Choroid plexus epithelial cell (primary cell): ENCODE measurements around the gene NXPH1.

Experiments used
- DNase-seq: peaks from one replicate; pipeline ENCODE4 v3.0.0-alpha.2; 2010; ENCODE audit warnings: low read depth
- H3K4me3 ChIP-seq: 2 replicates; pipeline ENCODE4 v1.5.1; 2011; ENCODE audit warnings: low read depth, mild to moderate bottlenecking, control low read depth, low read length, moderate library complexity
- TF ChIP-seq, protein P1 (sequence below): conservative IDR thresholded peaks from 2 replicates; pipeline ENCODE4 v1.5.1; 2011; ENCODE audit warnings: low read depth, mild to moderate bottlenecking, control low read depth, inconsistent platforms, low read length, moderate library complexity

NXPH1 gene

DNA sequence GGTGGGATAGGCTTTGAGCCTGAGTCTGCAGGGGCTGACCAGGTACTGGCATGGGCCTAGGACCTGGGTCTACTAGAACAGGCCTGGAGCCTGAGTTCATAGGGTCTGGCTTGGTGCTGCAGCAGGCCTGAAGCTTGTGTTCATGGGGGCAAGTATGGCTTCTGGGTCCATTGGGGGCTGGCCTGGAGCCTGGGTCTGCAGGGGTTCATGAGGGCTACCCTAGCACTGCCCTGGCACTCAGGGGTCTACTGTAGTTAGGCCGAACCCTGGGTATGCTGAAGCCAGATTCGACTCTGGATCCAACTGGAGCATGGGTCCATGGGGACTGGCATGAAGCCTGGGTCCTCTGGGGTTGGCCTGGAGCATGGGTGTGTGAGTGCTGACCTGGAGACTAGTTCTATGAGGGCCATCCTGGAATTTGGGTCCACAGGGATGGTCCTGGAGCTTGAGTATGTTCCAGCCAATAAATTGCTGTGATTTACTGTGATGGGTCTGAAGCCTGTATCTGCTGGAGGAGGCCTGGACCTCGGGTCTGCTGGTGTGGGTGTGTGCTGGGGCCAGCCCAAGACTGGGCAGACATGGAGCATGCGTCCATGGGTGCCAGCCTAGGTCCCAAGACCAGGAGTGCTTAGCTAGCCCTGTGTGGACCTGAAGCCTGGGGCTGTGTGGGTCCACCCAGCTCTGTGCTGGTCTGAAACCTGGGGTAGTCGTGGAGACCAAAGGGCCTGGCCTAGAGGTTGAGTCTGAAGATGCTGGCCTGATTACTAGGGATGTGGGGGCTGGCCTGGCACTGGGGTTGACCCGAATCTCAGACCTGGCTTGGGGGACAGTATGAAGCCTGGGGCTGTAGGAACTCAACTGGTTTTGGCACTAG, 235.5 kb downstream of the NXPH1 start:
- DNase-seq = no peak
- no peak overlapping the region for H3K4me3 ChIP-seq
- TF ChIP-seq, protein P1, sequence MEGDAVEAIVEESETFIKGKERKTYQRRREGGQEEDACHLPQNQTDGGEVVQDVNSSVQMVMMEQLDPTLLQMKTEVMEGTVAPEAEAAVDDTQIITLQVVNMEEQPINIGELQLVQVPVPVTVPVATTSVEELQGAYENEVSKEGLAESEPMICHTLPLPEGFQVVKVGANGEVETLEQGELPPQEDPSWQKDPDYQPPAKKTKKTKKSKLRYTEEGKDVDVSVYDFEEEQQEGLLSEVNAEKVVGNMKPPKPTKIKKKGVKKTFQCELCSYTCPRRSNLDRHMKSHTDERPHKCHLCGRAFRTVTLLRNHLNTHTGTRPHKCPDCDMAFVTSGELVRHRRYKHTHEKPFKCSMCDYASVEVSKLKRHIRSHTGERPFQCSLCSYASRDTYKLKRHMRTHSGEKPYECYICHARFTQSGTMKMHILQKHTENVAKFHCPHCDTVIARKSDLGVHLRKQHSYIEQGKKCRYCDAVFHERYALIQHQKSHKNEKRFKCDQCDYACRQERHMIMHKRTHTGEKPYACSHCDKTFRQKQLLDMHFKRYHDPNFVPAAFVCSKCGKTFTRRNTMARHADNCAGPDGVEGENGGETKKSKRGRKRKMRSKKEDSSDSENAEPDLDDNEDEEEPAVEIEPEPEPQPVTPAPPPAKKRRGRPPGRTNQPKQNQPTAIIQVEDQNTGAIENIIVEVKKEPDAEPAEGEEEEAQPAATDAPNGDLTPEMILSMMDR = no peak

DNA sequence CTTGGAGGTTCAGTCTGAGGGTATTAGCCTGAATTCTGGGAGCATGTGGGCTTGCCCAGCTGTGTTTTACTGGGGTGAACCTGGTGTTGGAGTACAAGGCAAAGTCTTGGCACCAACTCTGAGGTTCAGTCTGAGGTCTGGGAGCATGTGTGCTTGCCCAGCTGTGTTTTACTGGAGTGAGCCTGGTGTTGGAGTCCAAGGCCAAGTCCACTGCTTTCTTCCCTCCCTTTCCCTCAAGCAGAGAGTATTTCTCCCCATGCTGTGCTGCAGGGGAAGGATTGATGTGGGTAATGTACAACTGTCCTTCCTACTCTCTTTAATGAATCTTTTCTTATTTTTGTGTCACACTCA, 236.1 kb downstream of the NXPH1 start:
- DNase-seq = no peak
- H3K4me3 ChIP-seq = no peak overlapping the region
- TF ChIP-seq, protein P1 = no peak

DNA sequence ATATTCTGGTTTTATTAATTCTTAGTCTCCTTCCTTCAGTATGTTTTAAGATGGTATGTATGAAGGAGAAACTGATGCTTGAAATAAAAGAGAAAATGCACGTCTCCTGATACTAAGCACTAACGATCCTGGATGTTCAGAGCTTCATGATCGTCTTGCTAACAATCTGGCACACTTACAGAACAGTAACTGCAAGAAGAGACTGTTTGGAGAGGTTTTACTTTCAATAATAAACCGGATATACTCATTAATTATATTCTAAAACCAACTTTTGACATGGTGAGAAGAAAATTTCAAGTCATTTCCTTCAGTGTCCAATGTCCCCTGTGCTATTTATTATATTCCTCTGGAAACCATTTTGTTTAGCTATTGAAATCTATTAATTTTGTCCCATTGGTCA, 251.0 kb downstream of the NXPH1 start:
- no peak for DNase-seq
- TF ChIP-seq, protein P1 = no peak
- no peak overlapping the region for H3K4me3 ChIP-seq

DNA sequence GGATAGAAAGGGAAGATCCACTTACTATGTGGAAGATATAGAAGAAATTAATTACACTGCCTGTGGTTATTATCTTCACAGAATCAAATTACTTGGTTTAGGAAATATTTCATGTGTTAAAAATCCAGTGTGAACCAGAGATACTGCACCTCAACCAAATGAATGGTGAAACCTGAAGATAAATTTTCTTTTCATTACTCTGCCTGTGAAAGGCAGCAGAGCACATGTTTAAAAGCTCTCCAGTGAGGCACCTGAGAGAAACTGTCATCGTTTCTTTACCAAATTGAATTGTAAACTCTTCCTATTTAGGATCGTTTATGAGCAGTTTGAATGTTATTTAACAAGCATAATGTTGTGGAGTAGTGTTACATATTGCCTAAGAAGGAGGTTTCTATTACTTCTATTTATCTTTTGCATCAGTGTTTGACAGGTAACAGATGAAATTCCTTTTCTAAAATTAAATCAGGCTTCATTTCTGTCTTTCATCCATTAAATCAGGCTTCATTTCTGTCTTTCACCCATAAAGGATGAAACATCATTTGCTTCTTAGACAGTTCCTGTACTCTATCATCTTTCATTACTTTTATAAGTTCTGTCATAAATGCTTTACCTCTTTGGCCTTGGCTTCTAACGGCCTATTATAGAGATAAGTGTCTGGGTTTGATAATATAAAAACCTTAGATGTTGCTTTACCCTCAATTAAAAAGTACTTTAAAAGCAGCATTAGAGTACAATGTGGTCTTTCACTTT, 266.6 kb downstream of the NXPH1 start:
- H3K4me3 ChIP-seq = no peak overlapping the region

DNA sequence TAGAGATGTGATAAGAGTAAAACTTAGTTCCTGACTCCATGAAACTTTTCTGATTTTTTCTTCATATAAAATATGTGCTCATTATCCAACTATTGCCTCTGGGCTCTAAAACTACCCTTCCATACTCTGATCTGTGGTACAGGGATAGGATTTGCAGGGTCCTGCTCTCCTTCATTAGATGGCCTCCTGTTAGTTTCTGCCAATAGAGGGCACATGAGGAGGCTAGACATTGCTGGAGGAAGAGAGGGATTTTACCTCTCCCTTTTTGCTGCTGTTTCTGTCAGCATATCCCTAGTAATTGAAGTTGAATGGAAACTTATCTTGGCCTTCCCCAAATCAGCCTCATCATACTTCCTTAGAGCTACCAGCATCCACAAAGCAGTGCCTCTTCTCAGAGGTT, 269.4 kb downstream of the NXPH1 start:
- TF ChIP-seq, protein P1 = no peak
- no peak for DNase-seq
- H3K4me3 ChIP-seq = no peak overlapping the region

More for the DNA sequence above, 266.6 kb downstream of the NXPH1 start:
- TF ChIP-seq, protein P1 = no peak
- DNase-seq = no peak

DNA sequence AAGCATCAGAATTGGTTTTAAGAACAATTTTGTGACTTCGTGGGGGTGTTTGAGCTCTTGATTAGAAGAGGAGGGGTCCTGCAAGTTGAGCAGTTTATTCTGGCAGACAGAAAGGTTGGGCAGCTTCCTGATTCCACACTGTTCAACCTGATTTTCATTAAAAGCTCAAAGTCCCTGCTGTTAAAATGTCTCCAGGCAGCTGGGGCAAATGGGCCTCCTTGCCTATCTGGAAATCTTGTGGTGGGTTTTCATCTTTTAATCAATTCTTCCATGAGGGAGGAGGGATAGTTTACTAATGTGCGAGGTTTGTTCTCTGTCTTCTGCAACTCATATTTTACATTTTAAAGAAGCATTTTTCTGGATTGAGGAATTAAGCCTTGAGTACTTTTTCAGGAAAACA, 276.7 kb downstream of the NXPH1 start:
- DNase-seq = no peak
- TF ChIP-seq, protein P1 = no peak
- H3K4me3 ChIP-seq = no peak overlapping the region
